ENCODE data around the gene PCSK1.

The PCSK1 gene

DNA sequence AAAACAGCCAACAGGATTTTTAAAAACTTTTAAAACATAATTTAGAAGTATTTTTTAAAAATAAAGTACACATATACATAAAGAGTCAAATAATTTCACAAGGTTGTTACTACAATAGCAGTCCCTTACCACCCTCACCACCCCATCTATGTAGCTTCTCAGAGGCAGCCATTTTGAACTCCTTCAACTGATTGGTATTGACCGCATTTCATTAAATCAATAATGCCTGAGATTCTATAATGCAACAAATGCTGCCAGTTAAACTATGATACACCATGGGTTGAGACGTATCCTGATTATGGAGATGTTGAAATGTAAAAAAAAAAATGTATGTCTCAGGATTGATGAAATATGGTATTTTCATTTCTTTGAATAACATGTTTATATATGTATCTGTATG, 78.8 kb downstream of the PCSK1 start:
- Histone ChIP-seq H3K4me1 (ENCODE audit: control insufficient read depth, low read length) (no peaks in the 10 kb centered on the region), H4K20me1 (ENCODE audit: control insufficient read depth, insufficient read depth, low read depth, low read length) (no peaks in the 10 kb centered on the region), H3K27me3 (ENCODE audit: control insufficient read depth, low read length) (no peaks in the 10 kb centered on the region), H3K36me3 (ENCODE audit: control insufficient read depth, low read length) (no peaks in the 10 kb centered on the region), H3K79me2 (ENCODE audit: control insufficient read depth, low read length) (no peaks in the 10 kb centered on the region), H3F3A (ENCODE audit: control insufficient read depth, insufficient read depth) (no peaks in the 10 kb centered on the region), H3K4me2 (ENCODE audit: low read length) (no peak overlapping the region), H3K4me3 (ENCODE audit: low read length) (no peak overlapping the region), H3K27ac (ENCODE audit: low read depth, low read length) (no peak overlapping the region), H3K9me2 (replicated peaks; ENCODE audit: control insufficient read depth, low read length) (no peaks in the 10 kb centered on the region), H3K9me3 (ENCODE audit: control insufficient read depth, insufficient read depth, low read length) (no peaks in the 10 kb centered on the region)
- TF ChIP-seq EZH2phosphoT487 (IDR thresholded peaks at IDR 0.05; ENCODE audit: borderline replicate concordance, low read length), result no peak
- TF ChIP-seq, protein P1, sequence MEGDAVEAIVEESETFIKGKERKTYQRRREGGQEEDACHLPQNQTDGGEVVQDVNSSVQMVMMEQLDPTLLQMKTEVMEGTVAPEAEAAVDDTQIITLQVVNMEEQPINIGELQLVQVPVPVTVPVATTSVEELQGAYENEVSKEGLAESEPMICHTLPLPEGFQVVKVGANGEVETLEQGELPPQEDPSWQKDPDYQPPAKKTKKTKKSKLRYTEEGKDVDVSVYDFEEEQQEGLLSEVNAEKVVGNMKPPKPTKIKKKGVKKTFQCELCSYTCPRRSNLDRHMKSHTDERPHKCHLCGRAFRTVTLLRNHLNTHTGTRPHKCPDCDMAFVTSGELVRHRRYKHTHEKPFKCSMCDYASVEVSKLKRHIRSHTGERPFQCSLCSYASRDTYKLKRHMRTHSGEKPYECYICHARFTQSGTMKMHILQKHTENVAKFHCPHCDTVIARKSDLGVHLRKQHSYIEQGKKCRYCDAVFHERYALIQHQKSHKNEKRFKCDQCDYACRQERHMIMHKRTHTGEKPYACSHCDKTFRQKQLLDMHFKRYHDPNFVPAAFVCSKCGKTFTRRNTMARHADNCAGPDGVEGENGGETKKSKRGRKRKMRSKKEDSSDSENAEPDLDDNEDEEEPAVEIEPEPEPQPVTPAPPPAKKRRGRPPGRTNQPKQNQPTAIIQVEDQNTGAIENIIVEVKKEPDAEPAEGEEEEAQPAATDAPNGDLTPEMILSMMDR (IDR thresholded peaks at IDR 0.05; ENCODE audit: low read depth, low read length, poor library complexity, severe bottlenecking), result no peak

DNA sequence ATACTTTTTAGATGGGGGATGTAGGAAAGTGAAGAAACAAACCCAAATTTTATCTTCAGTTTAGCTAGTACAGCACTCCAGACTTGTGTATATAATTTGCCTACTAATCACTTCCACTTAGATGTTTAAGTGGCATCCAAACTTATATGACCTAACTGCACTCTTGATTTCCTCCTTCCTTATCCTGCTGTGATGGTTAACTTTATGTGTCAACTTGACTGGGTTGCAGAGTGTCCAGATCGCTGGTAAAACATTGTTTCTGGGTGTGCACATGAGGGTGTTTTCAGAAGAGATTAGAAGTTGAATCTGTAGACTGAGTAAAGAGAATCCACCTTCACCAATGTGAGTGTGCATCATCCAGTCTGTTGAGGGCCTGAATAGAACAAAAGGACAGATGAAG, 79.8 kb downstream of the PCSK1 start:
- Histone ChIP-seq H3K36me3 (ENCODE audit: control insufficient read depth, low read length) (no peaks in the 10 kb centered on the region), H3K4me1 (ENCODE audit: control insufficient read depth, low read length) (no peaks in the 10 kb centered on the region)

DNA sequence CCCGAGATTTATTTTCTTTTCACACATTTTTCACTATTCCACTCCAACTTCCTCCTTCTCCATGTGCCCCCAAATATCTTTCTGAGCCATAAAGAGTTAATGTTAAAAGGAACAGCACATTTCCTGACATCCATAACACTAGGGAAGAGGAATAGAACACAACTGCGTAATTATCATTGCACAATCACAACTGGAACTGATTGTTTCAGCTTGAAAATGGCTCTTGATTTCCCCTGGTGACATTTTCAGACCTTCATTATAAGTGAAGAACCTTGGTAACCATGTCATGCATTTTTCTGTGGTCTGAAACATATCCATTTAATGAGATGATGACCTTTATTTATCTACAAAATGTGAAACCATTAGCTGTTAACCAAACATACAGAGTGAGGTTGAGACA, 82.4 kb downstream of the PCSK1 start:
- no peaks in the 10 kb centered on the region for H3K9me3 ChIP-seq (ENCODE audit: control insufficient read depth, insufficient read depth, low read length)
- no peaks in the 10 kb centered on the region for H4K20me1 ChIP-seq (ENCODE audit: control insufficient read depth, insufficient read depth, low read depth, low read length)

More for the DNA sequence above, 79.8 kb downstream of the PCSK1 start:
- no peak overlapping the region for H3K27ac ChIP-seq (ENCODE audit: low read depth, low read length)
- no peak overlapping the region for H3K4me2 ChIP-seq (ENCODE audit: low read length)
- no peak overlapping the region for H3K4me3 ChIP-seq (ENCODE audit: low read length)
- H3K79me2 ChIP-seq (ENCODE audit: control insufficient read depth, low read length), result no peaks in the 10 kb centered on the region
- H4K20me1 ChIP-seq (ENCODE audit: control insufficient read depth, insufficient read depth, low read depth, low read length), result no peaks in the 10 kb centered on the region
- H3K9me2 ChIP-seq (replicated peaks; ENCODE audit: control insufficient read depth, low read length), result no peaks in the 10 kb centered on the region
- no peaks in the 10 kb centered on the region for H3F3A ChIP-seq (ENCODE audit: control insufficient read depth, insufficient read depth)
- H3K9me3 ChIP-seq (ENCODE audit: control insufficient read depth, insufficient read depth, low read length), result no peaks in the 10 kb centered on the region
- no peaks in the 10 kb centered on the region for H3K27me3 ChIP-seq (ENCODE audit: control insufficient read depth, low read length)
- TF ChIP-seq, protein P1 (IDR thresholded peaks at IDR 0.05; ENCODE audit: low read depth, low read length, poor library complexity, severe bottlenecking), result no peak
- TF ChIP-seq EZH2phosphoT487 (IDR thresholded peaks at IDR 0.05; ENCODE audit: borderline replicate concordance, low read length), result no peak

More for the DNA sequence above, 82.4 kb downstream of the PCSK1 start:
- H3K79me2 ChIP-seq (ENCODE audit: control insufficient read depth, low read length), result no peaks in the 10 kb centered on the region
- no peaks in the 10 kb centered on the region for H3K9me2 ChIP-seq (replicated peaks; ENCODE audit: control insufficient read depth, low read length)
- TF ChIP-seq EZH2phosphoT487 (IDR thresholded peaks at IDR 0.05; ENCODE audit: borderline replicate concordance, low read length), result no peak
- TF ChIP-seq, protein P1 (IDR thresholded peaks at IDR 0.05; ENCODE audit: low read depth, low read length, poor library complexity, severe bottlenecking), result no peak
- H3K4me2 ChIP-seq (ENCODE audit: low read length), result no peak overlapping the region
- H3K27me3 ChIP-seq (ENCODE audit: control insufficient read depth, low read length), result 0 out of 2 replicates have a peak, but pooled peaks cover 4% of the 10 kb centered on the region
- H3K27ac ChIP-seq (ENCODE audit: low read depth, low read length), result no peak overlapping the region
- no peaks in the 10 kb centered on the region for H3F3A ChIP-seq (ENCODE audit: control insufficient read depth, insufficient read depth)
- no peak overlapping the region for H3K4me3 ChIP-seq (ENCODE audit: low read length)
- no peaks in the 10 kb centered on the region for H3K36me3 ChIP-seq (ENCODE audit: control insufficient read depth, low read length)
- no peaks in the 10 kb centered on the region for H3K4me1 ChIP-seq (ENCODE audit: control insufficient read depth, low read length)
